ENCODE results near the gene STRN4.

- TF ChIP-seq, protein P1, sequence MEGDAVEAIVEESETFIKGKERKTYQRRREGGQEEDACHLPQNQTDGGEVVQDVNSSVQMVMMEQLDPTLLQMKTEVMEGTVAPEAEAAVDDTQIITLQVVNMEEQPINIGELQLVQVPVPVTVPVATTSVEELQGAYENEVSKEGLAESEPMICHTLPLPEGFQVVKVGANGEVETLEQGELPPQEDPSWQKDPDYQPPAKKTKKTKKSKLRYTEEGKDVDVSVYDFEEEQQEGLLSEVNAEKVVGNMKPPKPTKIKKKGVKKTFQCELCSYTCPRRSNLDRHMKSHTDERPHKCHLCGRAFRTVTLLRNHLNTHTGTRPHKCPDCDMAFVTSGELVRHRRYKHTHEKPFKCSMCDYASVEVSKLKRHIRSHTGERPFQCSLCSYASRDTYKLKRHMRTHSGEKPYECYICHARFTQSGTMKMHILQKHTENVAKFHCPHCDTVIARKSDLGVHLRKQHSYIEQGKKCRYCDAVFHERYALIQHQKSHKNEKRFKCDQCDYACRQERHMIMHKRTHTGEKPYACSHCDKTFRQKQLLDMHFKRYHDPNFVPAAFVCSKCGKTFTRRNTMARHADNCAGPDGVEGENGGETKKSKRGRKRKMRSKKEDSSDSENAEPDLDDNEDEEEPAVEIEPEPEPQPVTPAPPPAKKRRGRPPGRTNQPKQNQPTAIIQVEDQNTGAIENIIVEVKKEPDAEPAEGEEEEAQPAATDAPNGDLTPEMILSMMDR (IDR thresholded peaks at IDR 0.05; ENCODE audit: insufficient read depth, low read length, poor library complexity, severe bottlenecking), result no peak
- no peak for TF ChIP-seq EZH2phosphoT487 (conservative IDR thresholded peaks at IDR 0.05; ENCODE audit: low read length)
Observed at GRCh38 chr19:46723023-46723461, 23.2 kb downstream of the STRN4 start.

Data from SU-DHL-6 (cell line).